H9 (cell line): ENCODE measurements around the gene SWAP70. TPM values are rescaled to one million over a fixed set of nuclear protein-coding genes. Genes with fewer than 3 reads are reported as not detected.

Source experiments
- DNase-seq: peaks from one replicate; pipeline ENCODE4 v3.0.0-alpha.2; 2017
- H2AFZ ChIP-seq: one replicate; pipeline ENCODE4 v1.6.1; 2013; ENCODE audit warnings: mild to moderate bottlenecking, low read length, control low read depth, moderate library complexity
- H2AK5ac ChIP-seq: 2 replicates; pipeline ENCODE4 v1.6.1; 2013; ENCODE audit warnings: low read length, control low read depth, mixed read lengths; ENCODE audit not compliant: insufficient read length
- H2BK120ac ChIP-seq: one replicate; pipeline ENCODE4 v1.6.1; 2013; ENCODE audit warnings: low read depth, mild to moderate bottlenecking, low read length, control low read depth, inconsistent platforms; ENCODE audit not compliant: poor library complexity, severe bottlenecking
- H2BK12ac ChIP-seq: 2 replicates; pipeline ENCODE4 v1.6.1; 2013; ENCODE audit warnings: low read length, control low read depth, mixed read lengths, low read depth; ENCODE audit not compliant: insufficient read length
- H2BK15ac ChIP-seq: 2 replicates; pipeline ENCODE4 v1.6.1; 2013; ENCODE audit warnings: low read depth, low read length, control low read depth
- H2BK20ac ChIP-seq: one replicate; pipeline ENCODE4 v1.6.1; 2013; ENCODE audit warnings: low read depth, mild to moderate bottlenecking, low read length, control low read depth, inconsistent platforms; ENCODE audit not compliant: poor library complexity, severe bottlenecking
- H2BK5ac ChIP-seq: 2 replicates; pipeline ENCODE4 v1.6.1; 2013; ENCODE audit warnings: low read length, control low read depth, mixed read lengths; ENCODE audit not compliant: insufficient read length
- H3K14ac ChIP-seq: 2 replicates; pipeline ENCODE4 v1.6.1; 2013; ENCODE audit warnings: low read length, control low read depth; ENCODE audit not compliant: insufficient read depth
- H3K18ac ChIP-seq: 2 replicates; pipeline ENCODE4 v1.6.1; 2013; ENCODE audit warnings: low read depth, mild to moderate bottlenecking, mixed read lengths, low read length, control low read depth; ENCODE audit not compliant: insufficient read length
- H3K23ac ChIP-seq: 2 replicates; pipeline ENCODE4 v1.6.1; 2013; ENCODE audit warnings: low read length, control low read depth, mixed read lengths, low read depth; ENCODE audit not compliant: insufficient read length
- H3K23me2 ChIP-seq: 2 replicates; pipeline ENCODE4 v1.6.1; 2013; ENCODE audit warnings: low read depth, mild to moderate bottlenecking, mixed read lengths, low read length, control low read depth; ENCODE audit not compliant: insufficient read length, poor library complexity, severe bottlenecking
- H3K27ac ChIP-seq: 2 replicates; pipeline ENCODE4 v1.5.1; 2013; ENCODE audit warnings: low read length, control low read depth, mixed read lengths, low read depth; ENCODE audit not compliant: insufficient read length
- H3K27me3 ChIP-seq: 2 replicates; pipeline ENCODE4 v1.6.1; 2013; ENCODE audit warnings: low read length, control low read depth, inconsistent platforms; ENCODE audit not compliant: insufficient read depth
- H3K4ac ChIP-seq: 2 replicates; pipeline ENCODE4 v1.6.1; 2013; ENCODE audit warnings: low read depth, mild to moderate bottlenecking, control low read depth, inconsistent platforms, low read length, moderate library complexity
- H3K4me1 ChIP-seq: 2 replicates; pipeline ENCODE4 v1.6.1; 2013; ENCODE audit warnings: low read length, control low read depth, inconsistent platforms; ENCODE audit not compliant: insufficient read depth
- H3K4me2 ChIP-seq: 2 replicates; pipeline ENCODE4 v1.6.1; 2013; ENCODE audit warnings: low read length, control low read depth, mixed read lengths; ENCODE audit not compliant: insufficient read length, insufficient read depth
- H3K56ac ChIP-seq: 2 replicates; pipeline ENCODE4 v1.6.1; 2013; ENCODE audit warnings: low read depth, mild to moderate bottlenecking, mixed read lengths, low read length, control low read depth; ENCODE audit not compliant: insufficient read length
- H3K79me1 ChIP-seq: 2 replicates; pipeline ENCODE4 v1.6.1; 2013; ENCODE audit warnings: low read depth, mild to moderate bottlenecking, moderate library complexity, low read length, control low read depth, inconsistent platforms; ENCODE audit not compliant: insufficient read depth, poor library complexity, severe bottlenecking
- H3K79me2 ChIP-seq: 2 replicates; pipeline ENCODE4 v1.6.1; 2013; ENCODE audit warnings: low read length, control low read depth, inconsistent platforms; ENCODE audit not compliant: insufficient read depth
- H3K9ac ChIP-seq: 2 replicates; pipeline ENCODE4 v1.6.1; 2013; ENCODE audit warnings: low read length, control low read depth, mixed read lengths; ENCODE audit not compliant: insufficient read length; ENCODE audit errors: extremely low read depth
- H3K9me3 ChIP-seq: one replicate; pipeline ENCODE4 v1.6.1; 2013; ENCODE audit warnings: low read depth, low read length, inconsistent platforms; ENCODE audit not compliant: control insufficient read depth
- H3T11ph ChIP-seq: one replicate; pipeline ENCODE4 v1.6.1; 2013; ENCODE audit warnings: mild to moderate bottlenecking, low read length, control low read depth, inconsistent platforms
- H4K20me1 ChIP-seq: one replicate; pipeline ENCODE4 v1.6.1; 2013; ENCODE audit not compliant: control insufficient read depth, insufficient read length, insufficient read depth
- H4K5ac ChIP-seq: 2 replicates; pipeline ENCODE4 v1.6.1; 2013; ENCODE audit warnings: low read depth, mild to moderate bottlenecking, mixed read lengths, low read length, control low read depth; ENCODE audit not compliant: insufficient read length
- H4K8ac ChIP-seq: replicated peaks from 2 replicates; pipeline ENCODE4 v1.6.1; 2013; ENCODE audit warnings: low read length, control low read depth, mixed read lengths, low read depth; ENCODE audit not compliant: insufficient read length
- H4K91ac ChIP-seq: 2 replicates; pipeline ENCODE4 v1.6.1; 2013; ENCODE audit warnings: low read depth, mild to moderate bottlenecking, moderate library complexity, mixed read lengths, low read length, control low read depth; ENCODE audit not compliant: insufficient read length
- H3K27ac Mint-ChIP-seq, 3 experiments: 2 replicates in 2 of 3; 3 replicates in 1 of 3; pipeline ENCODE4 v1.8.0; 2020 to 2021; ENCODE audit warnings: mixed read lengths in 3 of 3, mild to moderate bottlenecking in 1 of 3, moderate library complexity in 1 of 3
- H3K27me3 Mint-ChIP-seq: 2 replicates; pipeline ENCODE4 v1.8.0; 2021; ENCODE audit warnings: low read depth, mild to moderate bottlenecking, moderate library complexity, mixed read lengths
- H3K36me3 Mint-ChIP-seq, 3 experiments: 2 replicates in 2 of 3; 3 replicates in 1 of 3; pipeline ENCODE4 v1.8.0; 2020 to 2021; ENCODE audit warnings: low read depth in 3 of 3, mixed read lengths in 3 of 3; ENCODE audit not compliant: insufficient read depth in 1 of 3
- H3K4me1 Mint-ChIP-seq, 2 experiments: 2 replicates each; pipeline ENCODE4 v1.8.0; 2020; ENCODE audit warnings: mixed read lengths in 2 of 2
- H3K4me3 Mint-ChIP-seq, 2 experiments: 2 replicates in 1 of 2; 3 replicates in 1 of 2; pipeline ENCODE4 v1.8.0; 2020 to 2021; ENCODE audit warnings: mild to moderate bottlenecking in 2 of 2, mixed read lengths in 2 of 2, moderate library complexity in 1 of 2
- H3K9me3 Mint-ChIP-seq, 2 experiments: 2 replicates in 1 of 2; 3 replicates in 1 of 2; pipeline ENCODE4 v1.8.0; 2020; ENCODE audit warnings: mild to moderate bottlenecking in 2 of 2, mixed read lengths in 2 of 2, moderate library complexity in 1 of 2
- CTCF ChIP-seq: fragments of 200-600 bp; sonication (generic); conservative IDR thresholded peaks from 3 replicates; pipeline ENCODE4 v1.8.0; 2021; ENCODE audit warnings: antibody characterized with exemption, mild to moderate bottlenecking
- WGBS: extraction: QIAGEN DNeasy Blood & Tissue Kit; methylation state at CpG from one replicate; pipeline ENCODE4 v1.1.7; 2013; ENCODE audit warnings: missing lambda C conversion rate, low lambda C conversion rate, mixed read lengths; ENCODE audit not compliant: insufficient read length; ENCODE audit errors: extremely low coverage; 5-methylcytosine and 5-hydroxymethylcytosine counted together
- total RNA-seq: library from RNA; stranded (reverse); gene quantifications from 2 replicates; pipeline ENCODE4 v1.2.1, GENCODE V29; 2021

The SWAP70 gene
- total RNA-seq, 1 experiment from 2014 or later, result 34.4 TPM

- Histone ChIP-seq H3K9me3 (no peaks in the 10 kb centered on the region), H3K56ac (no peak overlapping the region), H4K5ac (no peak overlapping the region), H4K91ac (no peak overlapping the region), H3K14ac (no peak overlapping the region), H2AFZ (no peak overlapping the region), H2BK120ac (no peak overlapping the region), H3T11ph (no peak overlapping the region), H3K23ac (no peak overlapping the region), H3K27me3 (no peaks in the 10 kb centered on the region), H2BK20ac (no peak overlapping the region), H3K18ac (no peak overlapping the region), H3K79me1 (no peaks in the 10 kb centered on the region), H4K8ac (no peak overlapping the region), H3K79me2 (no peaks in the 10 kb centered on the region), H3K23me2 (no peaks in the 10 kb centered on the region), H3K4me2 (no peak overlapping the region), H2BK15ac (no peak overlapping the region), H2BK5ac (no peak overlapping the region), H3K27ac (no peak overlapping the region), H2BK12ac (no peak overlapping the region), H3K9ac (no peak overlapping the region), H3K4ac (no peak overlapping the region), H2AK5ac (no peak overlapping the region), H3K4me1 (no peaks in the 10 kb centered on the region), H4K20me1 (no peaks in the 10 kb centered on the region)
- Mint-ChIP-seq H3K4me3 (no peak overlapping the region), H3K4me1 (peaks cover 5 to 7% of the 10 kb centered on the region in 2 experiments), H3K27me3 (peaks cover 2% of the 10 kb centered on the region), H3K36me3 (no peaks in the 10 kb centered on the region), H3K27ac (no peak overlapping the region), H3K9me3 (no peaks in the 10 kb centered on the region)
- no peak for DNase-seq
- WGBS, result no CpG with 5 or more reads among the region's 2 CpGs
- no peak for TF ChIP-seq CTCF
These were observed 10.0 kb upstream of the SWAP70 start for GRCh38 chr11:9653871-9654270.
